Measurements from ENCODE around the gene USPL1.
A peak's percentile ranks its signal among the peaks of the same experiment; 100 is the strongest.
"Not testable (repeated sequence)": the region's sequence is repeated elsewhere in the genome, so short reads cannot be mapped to it uniquely, and the experiment has no call there.

The USPL1 gene

GRCh38 chr13:30617315-30618185 is at the start of gene USPL1:
Gene USPL1 (plus strand): TSS chr13:30617920. CDS start chr13:30621141, 3,221 bp downstream.
- peak; percentile 99 for DNase-seq

- DNase-seq, result no peak
These were observed 47.7 kb upstream of the USPL1 start for GRCh38 chr13:30569901-30570576.

GRCh38 chr13:30570691-30571090 is 47.0 kb upstream of the USPL1 start:
- no peak for DNase-seq

- DNase-seq, result peak; percentile 50
These were observed 44.9 kb upstream of the USPL1 start for GRCh38 chr13:30572859-30573275.

- DNase-seq, result peak; percentile 71
These were observed 41.2 kb upstream of the USPL1 start for GRCh38 chr13:30576528-30576927.

GRCh38 chr13:30577401-30577852 is 40.3 kb upstream of the USPL1 start:
- DNase-seq, result peak; percentile 51

- DNase-seq, result no peak
These were observed 36.7 kb upstream of the USPL1 start for GRCh38 chr13:30580852-30581502.

- DNase-seq, result peak; percentile 47
These were observed 36.1 kb upstream of the USPL1 start for GRCh38 chr13:30581582-30581981.

- DNase-seq, result no peak
These were observed 33.5 kb upstream of the USPL1 start for GRCh38 chr13:30584051-30584731.

- no peak for DNase-seq
These were observed 31.9 kb upstream of the USPL1 start for GRCh38 chr13:30585748-30586262.

- DNase-seq, result no peak
These were observed 30.5 kb upstream of the USPL1 start for GRCh38 chr13:30587231-30587630.

- no peak for DNase-seq
These were observed 30.0 kb upstream of the USPL1 start for GRCh38 chr13:30587739-30588138.

- no peak for DNase-seq
These were observed 24.7 kb upstream of the USPL1 start for GRCh38 chr13:30593001-30593400.

- no peak for DNase-seq
These were observed 17.2 kb upstream of the USPL1 start for GRCh38 chr13:30600496-30600895.

- DNase-seq, result no peak
These were observed 15.9 kb upstream of the USPL1 start for GRCh38 chr13:30601836-30602235.

- no peak for DNase-seq
These were observed 12.7 kb upstream of the USPL1 start for GRCh38 chr13:30605052-30605451.

- DNase-seq, result not testable (repeated sequence)
These were observed 10.5 kb upstream of the USPL1 start for GRCh38 chr13:30607186-30607585.

- peak; percentile 87 for DNase-seq
These were observed 9.8 kb upstream of the USPL1 start for GRCh38 chr13:30607908-30608307.

- DNase-seq, result no peak
These were observed 9.4 kb upstream of the USPL1 start for GRCh38 chr13:30608364-30608763.

GRCh38 chr13:30610311-30610710 is 7.4 kb upstream of the USPL1 start:
- no peak for DNase-seq

- no peak for DNase-seq
These were observed 2.2 kb upstream of the USPL1 start for GRCh38 chr13:30615481-30615865.

- DNase-seq, result peak; percentile 49
These were observed 1.7 kb upstream of the USPL1 start for GRCh38 chr13:30615866-30616541.

Data from CD4-positive, alpha-beta T cell treated with Interleukin-21 for 1 hour (primary cell).